ENCODE measurements around the gene KDM8. TPM values are rescaled to one million over a fixed set of nuclear protein-coding genes. Genes with fewer than 3 reads are reported as not detected.
A peak's percentile ranks its signal among the peaks of the same experiment; 100 is the strongest.

The KDM8 gene
- polyA plus RNA-seq, 1 experiment = 2.5 TPM

- CTCF ChIA-PET = interaction anchor here (3.8 kb wide), 1 partner anchor 17 kb away, joined by 23 read pairs; no protein-coding TSS in a partner anchor
- no peak overlapping the region for H3K27ac ChIP-seq (ENCODE audit: low read depth, low read length)
- no peaks in the 10 kb centered on the region for H3K27me3 ChIP-seq (ENCODE audit: control insufficient read depth, insufficient read depth, low read length)
- POLR2A ChIA-PET = no interaction called here
- no peaks in the 10 kb centered on the region for H3K9me3 ChIP-seq (ENCODE audit: control insufficient read depth, insufficient read depth, low read length)
- TF ChIP-seq CTCF (IDR thresholded peaks at IDR 0.05; ENCODE audit: low read depth, low read length) = no peak
- no peak overlapping the region for H3K4me3 ChIP-seq (ENCODE audit: low read depth, low read length)
- no peak for DNase-seq (ENCODE audit: low read depth, low spot score)
These were observed 48.3 kb downstream of the KDM8 start for GRCh38 chr16:27251541-27252205.

DNA sequence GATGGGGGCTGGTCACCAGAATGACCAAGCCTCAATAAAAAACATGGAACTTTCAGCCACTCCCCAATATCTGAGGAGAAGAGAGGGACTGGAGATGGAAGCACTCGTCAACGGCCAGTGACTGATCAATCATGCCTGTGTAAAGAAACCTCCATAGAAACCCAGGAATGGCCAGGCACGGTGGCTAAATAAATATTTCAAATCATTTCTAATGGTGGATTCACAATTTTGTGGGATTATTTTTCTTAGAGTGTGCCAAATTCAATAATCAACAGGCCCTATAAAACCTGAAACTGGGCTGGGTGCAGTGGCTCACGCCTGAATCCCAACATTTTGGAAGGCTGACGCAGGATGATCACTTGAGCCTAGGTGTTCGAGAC lies 48.9 kb downstream of the KDM8 start:
- ChIA-PET POLR2A (no interaction called here), CTCF (interaction anchor here (1.0 kb wide), 1 partner anchor 17 kb away, joined by 3 read pairs; no protein-coding TSS in a partner anchor)

DNA sequence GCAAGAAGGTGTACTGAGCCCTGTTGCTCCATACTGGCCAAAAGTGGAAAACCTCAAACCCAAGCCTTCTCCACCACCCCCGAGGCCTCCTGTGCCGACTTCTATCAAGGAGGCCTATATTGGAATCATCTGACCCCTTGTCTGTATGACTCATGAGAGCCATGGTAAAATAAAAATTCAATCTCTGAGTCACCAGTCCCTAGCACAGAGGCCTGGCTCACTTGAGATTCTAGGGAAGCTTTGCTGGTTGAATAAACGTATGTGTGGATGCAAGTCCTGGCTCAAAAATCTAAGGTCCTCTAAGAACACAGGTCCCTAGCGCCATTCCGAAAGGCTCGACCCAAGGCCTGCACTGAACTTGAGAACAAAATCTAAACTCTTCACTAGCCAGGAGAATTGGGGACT lies 50.2 kb downstream of the KDM8 start:
- H3K27ac ChIP-seq (ENCODE audit: low read depth, low read length) = peak overlapping the region; percentile 90
- H3K9me3 ChIP-seq (ENCODE audit: control insufficient read depth, insufficient read depth, low read length) = no peaks in the 10 kb centered on the region
- H3K4me3 ChIP-seq (ENCODE audit: low read depth, low read length) = no peak overlapping the region
- no peak for TF ChIP-seq CTCF (IDR thresholded peaks at IDR 0.05; ENCODE audit: low read depth, low read length)
- no peaks in the 10 kb centered on the region for H3K27me3 ChIP-seq (ENCODE audit: control insufficient read depth, insufficient read depth, low read length)
- ChIA-PET CTCF (interaction anchor here (1.4 kb wide), 1 partner anchor 18 kb away, joined by 9 read pairs; no protein-coding TSS in a partner anchor), POLR2A (interaction anchor here (1.7 kb wide), 1 partner anchor 10 kb away, joined by 11 read pairs; no protein-coding TSS in a partner anchor)
- DNase-seq (ENCODE audit: low read depth, low spot score) = peak; percentile 51

More for the DNA sequence above, 48.9 kb downstream of the KDM8 start:
- no peaks in the 10 kb centered on the region for H3K9me3 ChIP-seq (ENCODE audit: control insufficient read depth, insufficient read depth, low read length)
- no peak for DNase-seq (ENCODE audit: low read depth, low spot score)
- H3K4me3 ChIP-seq (ENCODE audit: low read depth, low read length) = no peak overlapping the region
- TF ChIP-seq CTCF (IDR thresholded peaks at IDR 0.05; ENCODE audit: low read depth, low read length) = no peak
- no peak overlapping the region for H3K27ac ChIP-seq (ENCODE audit: low read depth, low read length)
- no peaks in the 10 kb centered on the region for H3K27me3 ChIP-seq (ENCODE audit: control insufficient read depth, insufficient read depth, low read length)

DNA sequence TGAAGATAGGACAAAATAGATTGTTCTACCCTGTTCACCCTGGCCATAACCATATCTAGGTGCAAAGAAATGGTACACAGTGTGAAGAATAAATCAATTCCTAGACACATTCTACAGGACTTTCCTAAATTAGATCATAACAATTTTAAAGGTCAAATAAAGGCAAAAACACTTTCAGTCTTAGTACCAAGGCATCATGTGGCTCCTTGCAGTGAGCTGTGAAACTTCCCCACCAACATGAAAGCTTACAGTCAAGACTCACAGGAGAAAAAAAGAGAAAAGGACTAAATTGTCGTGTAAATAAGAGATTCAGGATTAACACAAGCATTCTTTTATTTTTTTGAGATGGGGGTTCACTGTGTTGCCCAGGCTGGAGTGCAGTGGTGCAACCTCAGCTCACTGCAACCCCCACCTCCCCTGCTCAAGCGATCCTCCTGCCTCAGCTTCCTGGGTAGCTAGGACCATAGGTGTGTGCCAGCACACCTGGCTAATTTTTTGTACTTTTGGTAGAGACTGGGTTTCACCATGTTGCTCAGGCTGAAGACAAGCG lies 51.0 kb downstream of the KDM8 start:
- ChIA-PET POLR2A (interaction anchor here (1.7 kb wide), 1 partner anchor 11 kb away, joined by 11 read pairs; no protein-coding TSS in a partner anchor), CTCF (interaction anchor here (1.4 kb wide), 1 partner anchor 19 kb away, joined by 9 read pairs; no protein-coding TSS in a partner anchor)
- Histone ChIP-seq H3K4me3 (ENCODE audit: low read depth, low read length) (no peak overlapping the region), H3K27ac (ENCODE audit: low read depth, low read length) (no peak overlapping the region), H3K27me3 (ENCODE audit: control insufficient read depth, insufficient read depth, low read length) (no peaks in the 10 kb centered on the region), H3K9me3 (ENCODE audit: control insufficient read depth, insufficient read depth, low read length) (no peaks in the 10 kb centered on the region)
- TF ChIP-seq CTCF (IDR thresholded peaks at IDR 0.05; ENCODE audit: low read depth, low read length) = no peak
- no peak for DNase-seq (ENCODE audit: low read depth, low spot score)

DNA sequence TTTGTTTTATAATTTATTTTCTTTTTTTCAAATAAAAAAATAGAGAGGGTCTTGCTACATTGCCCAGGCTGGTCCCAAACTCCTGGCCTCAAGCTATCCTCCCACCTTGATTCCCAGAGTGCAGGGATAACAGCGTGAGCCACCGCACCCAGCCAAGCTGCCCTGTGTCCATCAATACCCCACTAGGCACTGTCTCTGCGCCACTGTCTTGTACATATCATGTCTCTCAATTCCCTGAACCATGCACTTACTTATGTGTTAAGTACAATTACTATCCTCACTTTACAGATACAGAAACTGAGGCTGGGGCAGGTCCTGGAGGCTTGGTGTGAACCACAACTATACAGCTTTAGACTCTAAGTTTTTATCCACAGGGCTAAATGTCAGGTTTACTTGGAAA lies 53.5 kb downstream of the KDM8 start:
- Histone ChIP-seq H3K27me3 (ENCODE audit: control insufficient read depth, insufficient read depth, low read length) (no peaks in the 10 kb centered on the region), H3K27ac (ENCODE audit: low read depth, low read length) (no peak overlapping the region), H3K4me3 (ENCODE audit: low read depth, low read length) (no peak overlapping the region), H3K9me3 (ENCODE audit: control insufficient read depth, insufficient read depth, low read length) (no peaks in the 10 kb centered on the region)
- no peak for TF ChIP-seq CTCF (IDR thresholded peaks at IDR 0.05; ENCODE audit: low read depth, low read length)
- CTCF ChIA-PET = interaction anchor here (0.9 kb wide), 1 partner anchor 22 kb away, joined by 4 read pairs; no protein-coding TSS in a partner anchor
- POLR2A ChIA-PET = no interaction called here
- DNase-seq (ENCODE audit: low read depth, low spot score) = no peak
